Adrenal gland (tissue), 12 donors: Measurements from ENCODE around the gene GHR. TPM values are rescaled to one million over a fixed set of nuclear protein-coding genes. Genes with fewer than 3 reads are reported as not detected.

Source experiments
- DNase-seq, 7 donors: peaks; one replicate each; pipeline ENCODE4 v3.0.0-alpha.2; 2019 to 2020
- H3K27ac ChIP-seq, 5 donors: fragments of 200-600 bp; sonication (generic) in 4 of 5; 1 replicate in 3 of 5; 2 replicates in 2 of 5; pipeline versions ENCODE4 v1.5.1 to v1.8.0; 2016 to 2020; ENCODE audit warnings: mild to moderate bottlenecking in 1 of 5
- H3K27me3 ChIP-seq: fragments of 200-600 bp; 2 replicates; pipeline ENCODE4 v1.8.0; 2021
- H3K36me3 ChIP-seq, 2 donors: fragments of 200-600 bp; replicated peaks in 1 of 2; 1 replicate in 1 of 2; 2 replicates in 1 of 2; pipeline versions ENCODE4 v1.5.1 to v1.8.0; 2018 to 2022
- H3K4me1 ChIP-seq, 2 donors: fragments of 200-600 bp; replicated peaks in 1 of 2; 1 replicate in 1 of 2; 2 replicates in 1 of 2; pipeline versions ENCODE4 v1.5.1 to v1.8.0; 2018 to 2021
- H3K4me3 ChIP-seq, 4 donors: fragments of 200-600 bp; sonication (generic) in 3 of 4; one replicate each; pipeline ENCODE4 v1.5.1; 2016 to 2018
- H3K9me3 ChIP-seq, 3 donors: fragments of 200-600 bp; sonication (generic) in 1 of 3; replicated peaks in 1 of 3; 1 replicate in 2 of 3; 2 replicates in 1 of 3; pipeline versions ENCODE4 v1.5.1 to v1.8.0; 2016 to 2021
- POLR2A ChIP-seq, 2 donors: fragments of 450-650 bp; IDR thresholded peaks; one replicate each; pipeline ENCODE4 v1.6.1; 2017; ENCODE audit warnings: antibody characterized with exemption in 2 of 2, mild to moderate bottlenecking in 2 of 2, moderate library complexity in 1 of 2
- WGBS, 4 donors: extraction: QIAGEN DNeasy Blood & Tissue Kit in 2 of 4; methylation state at CpG; one replicate each; pipeline versions ENCODE4 v1.1.5 to v1.1.7; 2013 to 2017; 5-methylcytosine and 5-hydroxymethylcytosine counted together
- intact Hi-C, 2 donors: fragments of 100-400 bp; cut with DNase I; formaldehyde crosslinking; loops; one replicate each; pipeline versions ENCODE4 v1.14.1 to v1.15.0; 2022 to 2023
- polyA plus RNA-seq, 3 donors: library from polyadenylated mRNA; stranded (reverse); fragments of 200-250 nt in 2 of 3; fragments of 350-450 nt in 1 of 3; fragmentation: Illumina TruSeq in 1 of 3; extraction: RNeasy Lipid Tissue Mini Kit (QIAGEN cat#74804) in 1 of 3; gene quantifications; one replicate each; pipeline ENCODE4 v1.2.3, GENCODE V29; 2013 to 2014
- total RNA-seq, 9 donors: library from RNA; depleted of rRNA in 4 of 9; stranded (reverse); fragments of >200 nt in 4 of 9; fragments of 120-200 nt in 1 of 9; fragmentation: NEBNext Ultra II Directional in 1 of 9; extraction: Animal tissue kit (Norgen Biotek cat#: 25700) in 1 of 9; gene quantifications; one replicate each; pipeline versions ENCODE4 v1.1.0 to v1.2.4, GENCODE V29; 2013 to 2023
- TF ChIP-seq, protein P1 (sequence below), 6 experiments: fragments of 450-650 bp in 4 of 6; fragments of 200-600 bp in 2 of 6; sonication (generic) in 1 of 6; IDR thresholded peaks; 1 replicate in 5 of 6; 2 replicates in 1 of 6; pipeline versions ENCODE4 v1.5.1 to v1.8.0; 2016 to 2021; ENCODE audit warnings: antibody characterized with exemption in 6 of 6, mild to moderate bottlenecking in 2 of 6, moderate library complexity in 1 of 6
- donor health status: healthy with polysubstance abuse.
- donor health status: Bipolar disorder and iron deficiency.
- donor health status: DM: yes; HTN: yes; CAD: no.
- donor health status: DM: no; HTN: no; CAD: no.
- donor health status: DM: no; HTN: no; CAD: no.
- donor health status: DM: yes; HTN: yes; CAD: no.

GHR gene
- total and polyA plus RNA-seq, 12 donors: 2.9 to 17.1 (median 10.5) TPM

DNA sequence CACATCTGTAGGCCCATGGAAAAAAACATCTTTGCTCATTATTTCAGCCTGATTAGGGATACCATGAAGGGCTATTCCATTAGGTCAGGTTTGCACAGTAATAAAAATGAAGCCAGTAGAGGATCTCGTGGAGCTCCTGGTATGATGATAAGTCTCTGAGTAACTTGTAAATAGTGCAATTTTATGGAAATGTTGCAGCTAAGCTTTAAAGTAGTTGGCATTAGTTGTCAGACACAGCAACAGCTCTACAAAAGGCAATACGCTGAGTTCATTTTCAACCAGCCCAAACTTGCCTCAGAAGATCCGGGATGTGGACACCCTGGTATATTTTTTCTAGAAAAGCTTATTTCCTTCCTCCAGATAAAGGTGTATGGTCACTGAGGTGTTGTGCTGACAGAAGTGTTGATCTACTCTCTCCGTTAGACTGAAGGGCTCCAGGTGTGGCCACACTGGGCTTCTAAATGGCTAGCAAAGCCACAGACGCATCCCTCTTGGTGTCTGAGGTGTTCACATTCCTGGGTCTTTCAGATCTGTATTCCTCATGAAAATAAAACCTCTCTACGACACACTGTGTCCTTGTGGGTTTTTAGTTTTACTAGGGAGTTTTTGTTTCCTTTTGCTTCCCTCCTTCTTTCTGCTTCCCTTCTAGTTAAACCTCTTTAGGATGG, 141.6 kb downstream of the GHR start:
- H3K4me1 ChIP-seq: peaks cover 0 to 29% of the 10 kb centered on the region in 2 donors

DNA sequence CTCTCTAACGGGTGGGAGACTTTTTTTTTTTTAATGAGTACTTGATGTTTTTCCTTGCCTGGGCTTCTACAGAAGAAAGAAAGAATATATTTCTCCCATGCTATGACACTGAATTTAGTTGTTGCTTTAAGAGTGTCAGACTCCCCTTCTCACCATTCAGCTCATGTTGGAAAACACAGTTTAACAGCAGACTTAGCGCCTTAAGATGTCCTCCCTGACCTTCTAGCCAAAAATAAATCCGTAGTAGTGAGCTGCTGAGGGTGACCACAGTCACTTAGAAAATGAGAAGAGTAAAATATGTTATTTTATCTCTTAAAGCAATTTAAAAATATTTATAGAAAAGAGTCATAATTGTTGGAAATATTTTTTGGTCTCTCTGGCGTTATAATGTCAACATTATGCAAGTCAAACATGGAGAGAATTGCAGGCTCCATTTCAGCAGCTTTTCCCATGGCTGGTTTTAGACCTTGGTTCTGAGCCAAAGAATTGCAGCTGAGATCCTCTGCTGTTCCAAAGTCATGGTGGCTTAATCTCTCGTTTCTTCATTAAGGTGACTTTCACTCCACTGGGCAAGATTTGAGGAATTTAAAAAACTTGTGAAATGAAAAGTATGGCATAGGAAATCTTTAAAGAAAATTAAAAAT, 143.5 kb downstream of the GHR start:
- intact Hi-C loops: no loop called here
- H3K4me1 ChIP-seq: peaks cover 0 to 29% of the 10 kb centered on the region in 2 donors
- H3K27ac ChIP-seq: no peak overlapping the region
- WGBS, 4 donors: 39 to 48% (median 41%) methylated on average over 5 of the region's 5 CpGs
- H3K36me3 ChIP-seq: no peaks in the 10 kb centered on the region
- no peak for DNase-seq
- no peaks in the 10 kb centered on the region for H3K27me3 ChIP-seq
- no peak overlapping the region for H3K4me3 ChIP-seq
- TF ChIP-seq, protein P1, sequence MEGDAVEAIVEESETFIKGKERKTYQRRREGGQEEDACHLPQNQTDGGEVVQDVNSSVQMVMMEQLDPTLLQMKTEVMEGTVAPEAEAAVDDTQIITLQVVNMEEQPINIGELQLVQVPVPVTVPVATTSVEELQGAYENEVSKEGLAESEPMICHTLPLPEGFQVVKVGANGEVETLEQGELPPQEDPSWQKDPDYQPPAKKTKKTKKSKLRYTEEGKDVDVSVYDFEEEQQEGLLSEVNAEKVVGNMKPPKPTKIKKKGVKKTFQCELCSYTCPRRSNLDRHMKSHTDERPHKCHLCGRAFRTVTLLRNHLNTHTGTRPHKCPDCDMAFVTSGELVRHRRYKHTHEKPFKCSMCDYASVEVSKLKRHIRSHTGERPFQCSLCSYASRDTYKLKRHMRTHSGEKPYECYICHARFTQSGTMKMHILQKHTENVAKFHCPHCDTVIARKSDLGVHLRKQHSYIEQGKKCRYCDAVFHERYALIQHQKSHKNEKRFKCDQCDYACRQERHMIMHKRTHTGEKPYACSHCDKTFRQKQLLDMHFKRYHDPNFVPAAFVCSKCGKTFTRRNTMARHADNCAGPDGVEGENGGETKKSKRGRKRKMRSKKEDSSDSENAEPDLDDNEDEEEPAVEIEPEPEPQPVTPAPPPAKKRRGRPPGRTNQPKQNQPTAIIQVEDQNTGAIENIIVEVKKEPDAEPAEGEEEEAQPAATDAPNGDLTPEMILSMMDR (IDR thresholded peaks at IDR 0.05): no peak
- no peak for TF ChIP-seq POLR2A (IDR thresholded peaks at IDR 0.05)
- no peaks in the 10 kb centered on the region for H3K9me3 ChIP-seq

More for the DNA sequence above, 141.6 kb downstream of the GHR start:
- H3K27ac ChIP-seq: no peak overlapping the region
- intact Hi-C loops: no loop called here
- no peak for TF ChIP-seq POLR2A (IDR thresholded peaks at IDR 0.05)
- TF ChIP-seq, protein P1 (IDR thresholded peaks at IDR 0.05): no peak
- H3K4me3 ChIP-seq: no peak overlapping the region
- DNase-seq: no peak
- H3K36me3 ChIP-seq: no peaks in the 10 kb centered on the region
- H3K27me3 ChIP-seq: no peaks in the 10 kb centered on the region
- no peaks in the 10 kb centered on the region for H3K9me3 ChIP-seq
- 85 to 95% (median 92%) methylated on average over 6 of the region's 6 CpGs for WGBS, 4 donors

DNA sequence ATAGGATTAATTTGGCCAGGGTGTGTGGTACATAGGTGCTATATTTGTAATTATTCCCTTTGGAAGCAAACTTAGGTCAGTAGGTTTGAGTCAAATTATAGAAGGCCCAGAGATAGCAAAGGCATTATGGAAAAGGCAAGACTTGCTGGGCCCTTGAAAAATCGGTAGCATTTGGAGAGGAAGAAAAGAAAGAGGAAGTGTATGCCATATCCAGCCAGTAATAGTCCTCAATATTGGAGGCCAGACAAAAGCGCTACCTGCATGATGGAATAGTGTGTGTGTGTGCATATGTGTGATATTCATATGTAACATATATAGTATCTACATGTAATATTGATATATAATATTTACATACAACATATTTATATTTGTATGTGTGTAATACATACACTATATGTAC, 146.1 kb downstream of the GHR start:
- Histone ChIP-seq H3K27ac (no peak overlapping the region), H3K9me3 (no peaks in the 10 kb centered on the region), H3K27me3 (no peaks in the 10 kb centered on the region), H3K4me3 (no peak overlapping the region), H3K36me3 (no peaks in the 10 kb centered on the region), H3K4me1 (peaks cover 0 to 29% of the 10 kb centered on the region in 2 donors)
- DNase-seq: no peak
- intact Hi-C loops: no loop called here
- WGBS, 4 donors: 90 to 96% (median 95%) methylated on average over 2 of the region's 2 CpGs
- no peak for TF ChIP-seq POLR2A (IDR thresholded peaks at IDR 0.05)
- TF ChIP-seq, protein P1 (IDR thresholded peaks at IDR 0.05): no peak

DNA sequence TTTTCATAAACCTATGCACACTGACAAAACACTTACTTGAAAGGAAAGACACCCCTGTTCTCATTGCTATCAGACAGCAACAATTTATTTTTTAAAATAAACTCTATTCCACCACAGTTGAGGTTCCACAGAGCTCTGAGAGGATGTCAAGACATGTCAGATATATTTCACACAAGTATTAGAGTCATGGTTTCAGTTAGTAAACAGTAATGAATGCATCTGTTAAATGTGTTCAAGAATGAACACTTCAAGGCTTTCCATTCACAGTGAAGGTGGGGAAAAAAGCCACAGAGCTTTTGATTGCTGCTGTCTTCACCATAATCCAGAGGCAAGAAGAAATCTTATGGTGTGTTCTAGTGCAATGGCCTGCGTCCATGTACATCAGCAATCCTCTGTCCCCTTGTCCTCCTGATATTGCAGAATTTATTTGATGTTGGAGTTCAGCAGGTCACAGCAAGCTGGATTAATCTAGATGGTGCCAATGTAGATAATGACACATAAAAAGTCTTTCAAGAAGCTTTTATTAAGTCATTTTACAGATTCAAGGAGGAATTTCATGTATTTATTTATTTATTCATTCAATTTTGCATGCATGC, 146.8 kb downstream of the GHR start:
- TF ChIP-seq, protein P1 (IDR thresholded peaks at IDR 0.05): no peak
- TF ChIP-seq POLR2A (IDR thresholded peaks at IDR 0.05): no peak
- H3K36me3 ChIP-seq: no peaks in the 10 kb centered on the region
- no peak overlapping the region for H3K4me3 ChIP-seq
- H3K27ac ChIP-seq: no peak overlapping the region
- no peaks in the 10 kb centered on the region for H3K27me3 ChIP-seq
- 82 to 100% (median 95%) methylated on average over 1 of the region's 1 CpG for WGBS, 4 donors
- no peaks in the 10 kb centered on the region for H3K9me3 ChIP-seq
- H3K4me1 ChIP-seq: peaks cover 0 to 27% of the 10 kb centered on the region in 2 donors
- intact Hi-C loops: no loop called here
- no peak for DNase-seq
